Gastroesophageal sphincter (tissue), 4 donors: Measurements from ENCODE around the gene UVRAG. TPM values are rescaled to one million over a fixed set of nuclear protein-coding genes. Genes with fewer than 3 reads are reported as not detected.

Source experiments
- ATAC-seq: fragments of 150-250 bp; one replicate; pipeline ENCODE4 v1.9.1; 2016; ENCODE audit warnings: mild to moderate bottlenecking, moderate library complexity
- H3K27ac ChIP-seq, 4 donors: fragments of 200-600 bp; sonication (generic) in 3 of 4; 1 replicate in 3 of 4; 2 replicates in 1 of 4; pipeline ENCODE4 v1.5.1; 2016 to 2019
- H3K27me3 ChIP-seq: fragments of 200-600 bp; sonication (generic); one replicate; pipeline ENCODE4 v1.5.1; 2019
- H3K36me3 ChIP-seq, 2 donors: fragments of 200-600 bp; sonication (generic); one replicate each; pipeline ENCODE4 v1.5.1; 2019; ENCODE audit warnings: control low read depth in 1 of 2
- H3K4me1 ChIP-seq, 3 donors: fragments of 200-600 bp; sonication (generic); 1 replicate in 2 of 3; 2 replicates in 1 of 3; pipeline ENCODE4 v1.5.1; 2016 to 2019; ENCODE audit warnings: control low read depth in 2 of 3
- H3K4me3 ChIP-seq, 2 donors: fragments of 200-600 bp; sonication (generic); one replicate each; pipeline ENCODE4 v1.5.1; 2019; ENCODE audit warnings: mild to moderate bottlenecking in 1 of 2, moderate library complexity in 1 of 2
- H3K9me3 ChIP-seq, 3 donors: fragments of 200-600 bp; sonication (generic); one replicate each; pipeline ENCODE4 v1.5.1; 2017 to 2019; ENCODE audit warnings: control low read depth in 2 of 3
- EP300 ChIP-seq: sonication (generic); formaldehyde crosslinking; IDR thresholded peaks from one replicate; pipeline ENCODE4 v1.6.1; 2017; ENCODE audit warnings: antibody characterized with exemption, mild to moderate bottlenecking
- POLR2A ChIP-seq, 2 donors: fragments of 450-650 bp; IDR thresholded peaks; one replicate each; pipeline ENCODE4 v1.6.1; 2017; ENCODE audit warnings: antibody characterized with exemption in 2 of 2, mild to moderate bottlenecking in 2 of 2, moderate library complexity in 1 of 2
- POLR2AphosphoS5 ChIP-seq: sonication (generic); formaldehyde crosslinking; IDR thresholded peaks from one replicate; pipeline ENCODE4 v1.6.1; 2017; ENCODE audit warnings: antibody characterized with exemption
- WGBS, 2 donors: methylation state at CpG; one replicate each; pipeline ENCODE4 v1.1.5; 2018; ENCODE audit warnings: low coverage in 1 of 2; 5-methylcytosine and 5-hydroxymethylcytosine counted together
- total RNA-seq, 4 donors: library from RNA; depleted of rRNA; stranded (reverse); fragments of >200 nt; gene quantifications; one replicate each; pipeline ENCODE4 v1.1.0, GENCODE V29; 2016
- TF ChIP-seq, protein P1 (sequence below), 4 experiments: fragments of 200-600 bp in 2 of 4; fragments of 450-650 bp in 2 of 4; sonication (generic) in 1 of 4; IDR thresholded peaks; one replicate each; pipeline ENCODE4 v1.5.1; 2017 to 2019; ENCODE audit warnings: antibody characterized with exemption in 4 of 4, mild to moderate bottlenecking in 2 of 4, moderate library complexity in 2 of 4

Gene UVRAG
- total RNA-seq, 4 donors from 2014 or later = 28.1 to 50.1 (median 34.7) TPM

DNA sequence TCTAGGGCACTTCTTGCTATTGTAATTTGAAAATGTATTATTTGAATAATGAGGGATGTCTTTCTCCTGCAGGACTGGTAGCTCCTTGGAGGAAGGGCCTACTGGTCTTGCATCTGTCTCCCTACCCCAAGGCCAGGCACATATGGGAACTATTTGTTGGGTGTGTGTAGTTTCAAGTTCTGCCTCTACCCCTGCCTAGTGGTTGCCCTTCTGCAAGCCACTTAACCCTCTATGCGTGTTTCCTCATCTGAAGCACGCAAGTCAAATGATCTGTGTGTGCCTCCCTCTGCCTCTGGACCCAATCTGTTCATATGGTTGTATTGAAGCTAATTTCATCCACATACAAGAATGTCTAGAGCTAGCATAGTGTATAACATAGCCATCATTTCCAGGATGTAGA, 324.3 kb downstream of the UVRAG start:
- ATAC-seq = no peak

DNA sequence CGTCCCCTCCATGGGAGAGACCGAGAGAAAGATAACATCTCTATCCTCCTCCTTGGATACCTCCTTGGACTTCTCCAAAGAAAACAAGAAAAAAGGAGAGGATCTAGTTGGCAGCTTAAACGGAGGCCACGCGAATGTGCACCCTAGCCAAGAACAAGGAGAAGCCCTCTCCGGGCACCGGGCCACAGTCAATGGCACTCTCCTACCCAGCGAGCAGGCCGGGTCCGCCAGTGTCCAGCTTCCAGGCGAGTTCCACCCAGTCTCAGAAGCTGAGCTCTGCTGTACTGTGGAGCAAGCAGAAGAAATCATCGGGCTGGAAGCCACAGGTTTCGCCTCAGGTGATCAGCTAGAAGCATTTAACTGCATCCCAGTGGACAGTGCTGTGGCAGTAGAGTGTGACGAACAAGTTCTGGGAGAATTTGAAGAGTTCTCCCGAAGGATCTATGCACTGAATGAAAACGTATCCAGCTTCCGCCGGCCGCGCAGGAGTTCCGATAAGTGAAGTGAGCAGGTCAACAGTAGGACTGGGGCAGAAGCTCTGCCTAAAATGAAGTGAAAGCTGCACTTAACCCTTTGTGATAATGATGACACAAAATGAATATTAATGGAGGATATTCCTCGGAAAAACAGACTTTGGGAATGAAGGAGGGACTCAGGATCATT, 326.0 kb downstream of the UVRAG start:
- ATAC-seq = no peak
- no peaks in the 10 kb centered on the region for H3K9me3 ChIP-seq

More for the DNA sequence above, 324.3 kb downstream of the UVRAG start:
- Histone ChIP-seq H3K9me3 (no peaks in the 10 kb centered on the region), H3K4me1 (no peaks in the 10 kb centered on the region), H3K4me3 (no peak overlapping the region), H3K27me3 (no peaks in the 10 kb centered on the region), H3K36me3 (peaks cover 0 to 53% of the 10 kb centered on the region in 2 donors), H3K27ac (no peak overlapping the region)
- TF ChIP-seq POLR2A (IDR thresholded peaks at IDR 0.05) = no peak
- TF ChIP-seq POLR2AphosphoS5 = no peak
- TF ChIP-seq, protein P1, sequence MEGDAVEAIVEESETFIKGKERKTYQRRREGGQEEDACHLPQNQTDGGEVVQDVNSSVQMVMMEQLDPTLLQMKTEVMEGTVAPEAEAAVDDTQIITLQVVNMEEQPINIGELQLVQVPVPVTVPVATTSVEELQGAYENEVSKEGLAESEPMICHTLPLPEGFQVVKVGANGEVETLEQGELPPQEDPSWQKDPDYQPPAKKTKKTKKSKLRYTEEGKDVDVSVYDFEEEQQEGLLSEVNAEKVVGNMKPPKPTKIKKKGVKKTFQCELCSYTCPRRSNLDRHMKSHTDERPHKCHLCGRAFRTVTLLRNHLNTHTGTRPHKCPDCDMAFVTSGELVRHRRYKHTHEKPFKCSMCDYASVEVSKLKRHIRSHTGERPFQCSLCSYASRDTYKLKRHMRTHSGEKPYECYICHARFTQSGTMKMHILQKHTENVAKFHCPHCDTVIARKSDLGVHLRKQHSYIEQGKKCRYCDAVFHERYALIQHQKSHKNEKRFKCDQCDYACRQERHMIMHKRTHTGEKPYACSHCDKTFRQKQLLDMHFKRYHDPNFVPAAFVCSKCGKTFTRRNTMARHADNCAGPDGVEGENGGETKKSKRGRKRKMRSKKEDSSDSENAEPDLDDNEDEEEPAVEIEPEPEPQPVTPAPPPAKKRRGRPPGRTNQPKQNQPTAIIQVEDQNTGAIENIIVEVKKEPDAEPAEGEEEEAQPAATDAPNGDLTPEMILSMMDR (IDR thresholded peaks at IDR 0.05) = no peak
- no peak for TF ChIP-seq EP300
- 93 to 100% methylated on average over 2 of the region's 2 CpGs for WGBS, 2 donors

DNA sequence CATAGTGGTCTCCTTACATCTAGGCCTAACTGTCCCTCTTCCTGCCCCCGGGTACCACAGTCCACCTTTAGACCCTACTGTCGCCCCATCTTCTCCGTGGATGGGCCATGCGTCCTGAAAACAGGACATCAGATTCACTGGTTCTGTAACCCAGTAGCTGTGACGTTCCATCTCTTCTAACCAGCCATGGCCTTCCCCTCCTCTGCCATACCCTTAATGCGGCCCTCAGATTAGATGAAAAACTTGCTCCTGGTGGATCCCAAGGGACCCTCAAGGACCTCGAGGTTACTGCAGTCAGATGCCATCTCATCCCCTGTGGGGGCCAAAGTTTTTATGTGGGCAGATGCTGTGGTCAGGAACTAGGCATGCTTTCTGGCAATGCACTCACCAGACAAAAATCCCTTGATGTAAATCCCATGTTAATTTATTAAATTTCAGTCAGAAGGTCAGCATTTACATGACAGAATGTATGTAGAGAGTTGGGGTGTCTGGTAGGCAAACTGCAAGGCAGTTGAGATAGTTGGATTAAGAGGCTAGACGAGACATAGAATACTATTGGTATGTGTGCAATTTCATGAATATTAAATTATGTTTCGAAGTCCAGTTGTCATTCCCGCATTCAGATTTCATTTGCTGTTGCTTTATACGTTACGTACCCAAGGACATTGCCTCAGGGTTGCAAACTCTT, 327.0 kb downstream of the UVRAG start:
- no peak overlapping the region for H3K4me3 ChIP-seq
- H3K36me3 ChIP-seq = peaks cover 0 to 39% of the 10 kb centered on the region in 2 donors
- no peak overlapping the region for H3K27ac ChIP-seq
- H3K27me3 ChIP-seq = no peaks in the 10 kb centered on the region
- no peak for ATAC-seq
- WGBS, 2 donors = 94 to 98% methylated on average over 10 to 11 of the region's 12 CpGs
- no peaks in the 10 kb centered on the region for H3K9me3 ChIP-seq
- TF ChIP-seq POLR2A (IDR thresholded peaks at IDR 0.05) (no peak), EP300 (no peak), POLR2AphosphoS5 (no peak)
- TF ChIP-seq, protein P1 (IDR thresholded peaks at IDR 0.05) = no peak
- no peaks in the 10 kb centered on the region for H3K4me1 ChIP-seq

More for the DNA sequence above, 326.0 kb downstream of the UVRAG start:
- 89 to 96% methylated on average over 7 to 9 of the region's 22 CpGs for WGBS, 2 donors
- Histone ChIP-seq H3K27me3 (no peaks in the 10 kb centered on the region), H3K36me3 (peaks cover 0 to 40% of the 10 kb centered on the region in 2 donors), H3K4me3 (no peak overlapping the region), H3K4me1 (no peaks in the 10 kb centered on the region), H3K27ac (no peak overlapping the region)
- TF ChIP-seq EP300 (no peak), POLR2AphosphoS5 (no peak), POLR2A (IDR thresholded peaks at IDR 0.05) (no peak)
- TF ChIP-seq, protein P1 (IDR thresholded peaks at IDR 0.05) = no peak

DNA sequence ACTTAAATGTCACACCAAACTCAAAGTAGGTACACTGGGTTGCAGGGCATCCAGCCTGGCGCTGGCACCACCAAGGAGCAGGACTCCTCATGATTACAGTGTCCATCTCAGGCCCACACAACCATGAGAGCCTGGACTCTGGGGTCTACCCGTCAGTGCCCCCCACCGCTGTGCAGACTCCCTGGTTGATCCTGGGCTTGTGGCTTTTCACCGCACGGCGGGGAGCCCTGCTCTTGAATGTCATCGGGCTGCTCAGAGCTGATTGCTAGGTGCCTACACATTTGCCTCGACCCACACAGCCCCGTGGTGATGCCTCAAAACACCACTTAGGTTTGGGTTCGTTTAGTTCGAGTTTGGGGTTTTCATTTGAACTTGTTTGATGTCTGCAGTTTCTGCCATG, 328.3 kb downstream of the UVRAG start:
- TF ChIP-seq POLR2A (IDR thresholded peaks at IDR 0.05) (no peak), POLR2AphosphoS5 (no peak), EP300 (no peak)
- TF ChIP-seq, protein P1 (IDR thresholded peaks at IDR 0.05) = no peak
- no peak for ATAC-seq
- 87% methylated on average over 10 of the region's 11 CpGs; no CpG with 5 or more reads in 1 of the 2 donors for WGBS, 2 donors
- H3K4me1 ChIP-seq = no peaks in the 10 kb centered on the region
- H3K27ac ChIP-seq = no peak overlapping the region
- no peak overlapping the region for H3K4me3 ChIP-seq
- H3K36me3 ChIP-seq = peaks cover 0 to 33% of the 10 kb centered on the region in 2 donors
- no peaks in the 10 kb centered on the region for H3K9me3 ChIP-seq
- no peaks in the 10 kb centered on the region for H3K27me3 ChIP-seq
